NT2/D1 (cell line): ENCODE results near the gene CABLES2.
"Not testable (repeated sequence)": the region's sequence is repeated elsewhere in the genome, so short reads cannot be mapped to it uniquely, and the experiment has no call there.

Experiments used
- SUZ12 ChIP-seq: IDR thresholded peaks from 2 replicates; pipeline ENCODE4 v1.6.1; 2011; ENCODE audit not compliant: insufficient read length, insufficient read depth; ENCODE audit errors: extremely low read depth
- YY1 ChIP-seq: IDR thresholded peaks from 2 replicates; pipeline ENCODE4 v1.6.1; 2011; ENCODE audit not compliant: insufficient read length, insufficient read depth
- ZNF274 ChIP-seq: IDR thresholded peaks from 2 replicates; pipeline ENCODE4 v1.6.1; 2011; ENCODE audit warnings: mild to moderate bottlenecking, low read depth, low read length

DNA sequence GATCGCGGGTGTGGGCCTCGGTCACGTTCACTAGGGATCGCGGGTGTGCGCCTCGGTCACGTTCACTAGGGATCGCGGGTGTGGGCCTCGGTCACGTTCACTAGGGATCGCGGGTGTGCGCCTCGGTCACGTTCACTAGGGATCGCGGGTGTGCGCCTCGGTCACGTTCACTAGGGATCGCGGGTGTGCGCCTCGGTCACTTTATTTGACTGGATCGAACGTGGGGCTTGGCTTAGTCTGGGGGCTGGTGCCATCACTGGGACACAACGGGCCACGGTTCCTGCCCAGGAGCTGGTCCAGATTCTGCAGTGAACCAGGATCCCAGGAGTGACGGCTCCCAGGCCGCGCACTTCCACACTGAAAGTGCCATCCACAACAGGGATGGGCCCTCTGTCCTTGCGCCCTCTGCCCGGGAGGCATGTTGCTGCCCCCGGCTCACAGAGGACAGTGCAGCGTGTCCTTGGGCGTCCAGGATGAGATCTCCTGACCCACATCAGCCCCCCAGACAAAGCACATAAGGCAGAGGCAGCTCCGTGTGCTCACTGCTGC, 33.4 kb downstream of the CABLES2 start:
- not testable (repeated sequence) for TF ChIP-seq ZNF274, YY1, SUZ12
